Measurements from ENCODE around the gene KRTAP21-3. TPM values are rescaled to one million over a fixed set of nuclear protein-coding genes. Genes with fewer than 3 reads are reported as not detected.

Gene KRTAP21-3
- total RNA-seq, 1 donor = not detected

DNA sequence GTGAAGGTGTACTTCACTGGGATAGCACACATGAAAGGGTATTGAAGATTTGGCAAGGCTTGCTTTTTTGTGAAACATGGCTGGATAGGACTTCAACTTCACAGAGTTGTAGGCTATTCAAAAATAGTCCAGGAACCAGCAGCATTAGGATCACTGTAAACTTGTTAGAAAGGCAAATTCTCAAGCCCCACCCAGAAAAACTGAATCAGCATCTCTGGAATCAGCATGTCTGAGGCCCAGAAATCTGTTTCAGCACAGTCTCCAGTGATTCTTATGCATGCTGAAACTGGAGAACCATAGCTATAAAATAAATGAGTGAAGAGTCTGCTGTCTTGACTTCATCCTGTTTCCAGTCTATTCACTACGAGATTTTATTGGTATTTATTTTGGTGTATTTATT is 8.1 kb upstream of the KRTAP21-3 start:
- H3K4me3 ChIP-seq (ENCODE audit: low read depth, low read length) = no peak overlapping the region
- no peak for TF ChIP-seq CTCF (IDR thresholded peaks at IDR 0.05; ENCODE audit: insufficient read depth, low read depth, low read length)
- DNase-seq (ENCODE audit: low read depth) = no peak

GRCh38 chr21:30719401-30719800 is 824 bp upstream of the KRTAP21-3 start:
- no peak for DNase-seq (ENCODE audit: low read depth)
- no peak overlapping the region for H3K4me3 ChIP-seq (ENCODE audit: low read depth, low read length)
- TF ChIP-seq CTCF (IDR thresholded peaks at IDR 0.05; ENCODE audit: insufficient read depth, low read depth, low read length) = no peak

DNA sequence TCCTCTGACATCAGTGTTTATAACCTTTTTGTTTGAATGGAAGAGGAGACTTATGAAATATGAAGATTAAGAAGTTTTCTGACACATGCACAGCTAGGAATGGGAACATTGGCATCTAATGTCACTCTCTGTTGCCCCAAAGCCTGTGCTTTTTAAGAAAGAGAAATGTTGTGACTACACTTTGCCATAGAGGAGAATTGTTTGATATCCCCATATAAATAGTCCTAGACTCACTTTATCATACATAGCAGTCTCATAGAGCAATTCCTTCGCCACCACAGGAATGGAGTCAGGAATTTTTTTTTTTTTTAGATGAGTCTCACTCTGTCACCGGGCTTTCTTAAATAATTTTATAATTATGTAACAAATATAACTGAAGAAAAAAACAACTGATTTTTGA is 1.5 kb downstream of the KRTAP21-3 start:
- no peak for DNase-seq (ENCODE audit: low read depth)
- TF ChIP-seq CTCF (IDR thresholded peaks at IDR 0.05; ENCODE audit: insufficient read depth, low read depth, low read length) = no peak
- H3K4me3 ChIP-seq (ENCODE audit: low read depth, low read length) = no peak overlapping the region

GRCh38 chr21:30714946-30715345 is 3.6 kb downstream of the KRTAP21-3 start:
- no peak for TF ChIP-seq CTCF (IDR thresholded peaks at IDR 0.05; ENCODE audit: insufficient read depth, low read depth, low read length)
- no peak overlapping the region for H3K4me3 ChIP-seq (ENCODE audit: low read depth, low read length)
- DNase-seq (ENCODE audit: low read depth) = no peak

DNA sequence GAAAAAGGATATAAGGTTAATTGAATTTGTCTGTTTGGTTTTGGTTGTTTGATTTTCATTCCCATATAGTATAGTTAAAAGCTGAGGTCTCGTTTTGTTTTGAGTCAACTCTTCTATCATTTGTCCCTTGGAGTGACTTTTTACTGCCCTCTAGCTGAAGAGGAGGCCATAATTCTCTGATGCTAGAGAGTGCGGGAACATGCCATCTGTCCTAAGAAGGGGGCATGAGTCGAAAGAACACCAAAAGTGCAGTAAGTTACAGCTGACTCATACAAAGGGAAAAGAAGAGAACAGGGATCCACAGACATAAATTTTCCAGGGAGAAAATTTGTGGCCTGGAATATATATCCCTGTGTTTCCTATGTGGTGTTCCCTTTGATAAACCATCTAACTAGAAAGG is 4.1 kb downstream of the KRTAP21-3 start:
- H3K4me3 ChIP-seq (ENCODE audit: low read depth, low read length) = no peak overlapping the region
- no peak for TF ChIP-seq CTCF (IDR thresholded peaks at IDR 0.05; ENCODE audit: insufficient read depth, low read depth, low read length)
- DNase-seq (ENCODE audit: low read depth) = no peak

DNA sequence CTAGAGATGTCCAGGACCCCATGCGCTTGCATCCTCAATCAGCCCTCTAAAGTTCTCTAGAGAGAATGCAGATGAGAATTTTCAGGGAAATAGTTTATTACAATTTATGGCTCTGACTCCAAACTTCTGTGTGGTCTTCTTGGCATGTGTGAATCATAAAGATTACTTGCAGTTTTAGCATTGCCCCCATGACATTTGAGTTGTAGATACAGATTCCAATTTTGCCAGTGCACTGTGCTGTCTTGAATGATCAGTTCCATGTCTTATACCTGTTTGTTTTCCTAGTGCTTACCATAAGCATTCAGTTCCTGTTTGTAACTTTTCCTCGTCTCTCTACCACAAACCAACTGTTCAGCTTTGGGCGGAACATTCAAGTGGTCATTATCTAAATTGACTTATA is 4.8 kb downstream of the KRTAP21-3 start:
- H3K4me3 ChIP-seq (ENCODE audit: low read depth, low read length) = no peak overlapping the region
- no peak for TF ChIP-seq CTCF (IDR thresholded peaks at IDR 0.05; ENCODE audit: insufficient read depth, low read depth, low read length)
- no peak for DNase-seq (ENCODE audit: low read depth)

- DNase-seq (ENCODE audit: low read depth) = no peak
- no peak overlapping the region for H3K4me3 ChIP-seq (ENCODE audit: low read depth, low read length)
- TF ChIP-seq CTCF (IDR thresholded peaks at IDR 0.05; ENCODE audit: insufficient read depth, low read depth, low read length) = no peak
Measured at GRCh38 chr21:30710499-30710898, 8.1 kb downstream of the KRTAP21-3 start.
